Nephron (organoid): ENCODE results near the gene PTPRG.

Source experiments
- H3K27ac Mint-ChIP-seq, 3 experiments: 2 replicates each; pipeline ENCODE4 v1.8.0; 2020; ENCODE audit warnings: mixed read lengths in 3 of 3, mild to moderate bottlenecking in 2 of 3, moderate library complexity in 1 of 3
- H3K27me3 Mint-ChIP-seq: 2 replicates; pipeline ENCODE4 v1.8.0; 2021; ENCODE audit warnings: low read depth, mild to moderate bottlenecking, moderate library complexity, mixed read lengths
- H3K36me3 Mint-ChIP-seq: 2 replicates; pipeline ENCODE4 v1.8.0; 2020; ENCODE audit warnings: low read depth, mixed read lengths
- H3K4me1 Mint-ChIP-seq: 2 replicates; pipeline ENCODE4 v1.8.0; 2020; ENCODE audit warnings: mixed read lengths
- H3K4me3 Mint-ChIP-seq, 3 experiments: 2 replicates each; pipeline ENCODE4 v1.8.0; 2020; ENCODE audit warnings: mild to moderate bottlenecking in 3 of 3, mixed read lengths in 3 of 3, moderate library complexity in 2 of 3
- H3K9me3 Mint-ChIP-seq: 2 replicates; pipeline ENCODE4 v1.8.0; 2020; ENCODE audit warnings: mixed read lengths
- TF ChIP-seq, protein P1 (sequence below), 3 experiments: fragments of 200-600 bp; sonication (generic); IDR thresholded peaks; one replicate each; pipeline ENCODE4 v1.5.0; 2021; ENCODE audit warnings: antibody characterized with exemption in 3 of 3; ENCODE audit not compliant: unreplicated experiment in 3 of 3

The PTPRG gene

DNA sequence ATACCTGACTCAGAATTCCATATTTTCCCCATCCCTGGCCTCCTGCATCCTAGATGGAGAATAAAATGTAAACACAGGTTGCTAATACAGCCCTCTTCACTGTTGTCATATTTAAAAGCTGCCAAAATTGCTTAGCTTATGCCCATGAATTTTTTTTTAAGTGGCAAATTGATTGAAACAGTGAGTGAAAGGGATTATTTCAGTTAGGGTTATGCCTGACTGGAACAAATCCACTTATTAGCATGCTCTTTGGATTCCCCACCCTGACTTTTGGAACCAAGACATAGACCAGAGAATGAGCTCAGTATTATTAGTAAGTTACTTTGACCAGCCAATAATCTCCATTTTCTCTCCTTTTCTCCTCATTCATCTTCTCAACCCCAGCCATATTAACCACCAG is 567.3 kb downstream of the PTPRG start:
- H3K27me3 Mint-ChIP-seq, result no peaks in the 10 kb centered on the region
- no peak overlapping the region for H3K4me3 Mint-ChIP-seq
- H3K27ac Mint-ChIP-seq, result no peak overlapping the region
- TF ChIP-seq, protein P1, sequence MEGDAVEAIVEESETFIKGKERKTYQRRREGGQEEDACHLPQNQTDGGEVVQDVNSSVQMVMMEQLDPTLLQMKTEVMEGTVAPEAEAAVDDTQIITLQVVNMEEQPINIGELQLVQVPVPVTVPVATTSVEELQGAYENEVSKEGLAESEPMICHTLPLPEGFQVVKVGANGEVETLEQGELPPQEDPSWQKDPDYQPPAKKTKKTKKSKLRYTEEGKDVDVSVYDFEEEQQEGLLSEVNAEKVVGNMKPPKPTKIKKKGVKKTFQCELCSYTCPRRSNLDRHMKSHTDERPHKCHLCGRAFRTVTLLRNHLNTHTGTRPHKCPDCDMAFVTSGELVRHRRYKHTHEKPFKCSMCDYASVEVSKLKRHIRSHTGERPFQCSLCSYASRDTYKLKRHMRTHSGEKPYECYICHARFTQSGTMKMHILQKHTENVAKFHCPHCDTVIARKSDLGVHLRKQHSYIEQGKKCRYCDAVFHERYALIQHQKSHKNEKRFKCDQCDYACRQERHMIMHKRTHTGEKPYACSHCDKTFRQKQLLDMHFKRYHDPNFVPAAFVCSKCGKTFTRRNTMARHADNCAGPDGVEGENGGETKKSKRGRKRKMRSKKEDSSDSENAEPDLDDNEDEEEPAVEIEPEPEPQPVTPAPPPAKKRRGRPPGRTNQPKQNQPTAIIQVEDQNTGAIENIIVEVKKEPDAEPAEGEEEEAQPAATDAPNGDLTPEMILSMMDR (IDR thresholded peaks at IDR 0.05; ENCODE audit: unreplicated experiment in 3 of 3), result no peak
- peaks cover 41% of the 10 kb centered on the region for H3K4me1 Mint-ChIP-seq
- peaks cover 12% of the 10 kb centered on the region for H3K36me3 Mint-ChIP-seq
- no peaks in the 10 kb centered on the region for H3K9me3 Mint-ChIP-seq

DNA sequence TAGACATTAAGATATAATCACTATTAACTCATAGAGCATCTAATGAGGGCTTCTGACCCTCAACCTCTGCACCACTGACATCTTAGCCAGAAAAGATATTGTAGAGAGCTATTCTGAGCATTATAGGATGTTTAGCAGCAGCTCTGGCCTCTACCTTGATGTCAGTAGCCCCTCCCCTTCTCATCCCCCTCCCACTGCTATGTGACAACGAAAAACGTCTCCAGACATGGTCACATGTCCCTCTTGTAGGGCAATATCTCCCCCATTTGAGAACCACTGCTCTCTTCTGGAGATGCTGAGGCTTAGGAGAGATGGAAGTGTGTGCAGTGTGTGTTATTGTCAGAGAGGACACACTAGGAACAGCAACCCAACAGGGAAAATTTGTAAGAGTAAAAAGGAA is 569.7 kb downstream of the PTPRG start:
- TF ChIP-seq, protein P1 (IDR thresholded peaks at IDR 0.05; ENCODE audit: unreplicated experiment in 3 of 3), result no peak
- Mint-ChIP-seq H3K27me3 (peaks cover 3% of the 10 kb centered on the region), H3K9me3 (no peaks in the 10 kb centered on the region), H3K27ac (peak overlapping the region in 1 of 3 experiments; percentile 33), H3K4me3 (no peak overlapping the region), H3K4me1 (peaks cover 51% of the 10 kb centered on the region), H3K36me3 (peaks cover 20% of the 10 kb centered on the region)

DNA sequence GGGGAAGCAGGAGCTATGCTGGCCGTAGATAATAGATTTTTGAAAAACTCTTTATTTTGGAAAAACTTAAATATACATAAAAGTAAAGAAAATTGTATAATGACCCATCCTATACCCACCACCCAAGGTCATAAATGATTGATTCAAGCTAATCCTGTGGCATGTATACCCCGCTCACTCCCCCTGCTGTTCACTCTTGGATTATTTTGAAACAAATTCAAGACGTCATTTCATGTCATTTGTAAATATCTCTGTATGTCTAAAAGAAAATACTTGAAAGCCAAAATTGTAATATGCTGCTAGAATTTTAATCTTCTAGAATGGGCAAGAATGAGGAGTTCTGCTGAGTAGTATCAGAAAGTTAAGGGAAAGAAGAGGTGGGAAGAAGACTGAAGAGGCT is 570.2 kb downstream of the PTPRG start:
- peaks cover 3% of the 10 kb centered on the region for H3K27me3 Mint-ChIP-seq
- no peaks in the 10 kb centered on the region for H3K9me3 Mint-ChIP-seq
- H3K4me3 Mint-ChIP-seq, result no peak overlapping the region
- peaks cover 25% of the 10 kb centered on the region for H3K36me3 Mint-ChIP-seq
- peaks cover 50% of the 10 kb centered on the region for H3K4me1 Mint-ChIP-seq
- peak overlapping the region in 2 of 3 experiments; percentile 12 to 24 for H3K27ac Mint-ChIP-seq
- TF ChIP-seq, protein P1 (IDR thresholded peaks at IDR 0.05; ENCODE audit: unreplicated experiment in 3 of 3), result peak; percentile 36 to 58 (median 54)

DNA sequence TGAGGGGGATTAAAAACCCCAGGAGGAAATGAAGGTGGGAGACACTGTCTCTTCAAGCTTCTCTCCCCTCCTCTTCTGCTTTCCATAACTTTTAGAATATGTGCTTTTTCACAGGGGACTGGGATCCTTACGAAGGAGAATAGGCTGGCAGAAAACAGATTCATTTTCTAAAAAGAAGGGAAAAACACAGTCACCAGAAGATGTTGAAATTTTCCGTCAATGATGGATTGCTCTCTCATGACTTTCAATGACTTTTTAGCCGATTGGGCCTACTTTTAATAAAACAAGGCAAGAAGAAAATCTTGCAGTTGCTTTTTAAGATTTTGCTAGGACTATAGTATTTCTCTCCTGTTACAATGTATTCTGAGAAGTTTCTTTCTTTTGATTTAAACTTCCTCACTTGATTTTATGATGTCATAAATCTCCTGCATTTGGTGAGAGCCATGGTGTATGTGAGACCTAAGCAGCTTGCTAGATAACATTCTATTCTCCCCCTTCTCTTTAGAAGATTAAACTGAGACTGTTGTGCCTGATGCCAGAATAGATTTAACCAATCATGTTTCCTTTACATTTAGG is 570.7 kb downstream of the PTPRG start:
- Mint-ChIP-seq H3K4me3 (no peak overlapping the region), H3K36me3 (peaks cover 30% of the 10 kb centered on the region)

DNA sequence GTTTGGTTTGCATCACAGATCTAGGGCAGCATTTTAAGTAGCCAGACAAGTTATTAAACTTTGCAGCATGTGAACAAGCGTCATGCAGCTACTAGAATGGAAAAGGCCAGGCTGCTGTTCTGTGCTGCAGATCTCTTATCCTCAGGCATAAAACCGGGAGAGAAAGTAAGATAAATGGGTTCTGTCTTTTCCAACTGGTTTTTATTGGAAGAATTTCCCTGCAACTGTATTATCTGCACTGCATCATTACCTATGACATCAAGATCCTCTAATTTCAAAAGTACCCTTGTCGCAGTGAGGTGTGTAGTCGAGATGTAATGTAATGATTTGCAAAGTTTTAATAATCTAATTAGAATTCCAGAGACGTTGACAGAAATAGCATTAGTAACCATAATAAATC is 571.6 kb downstream of the PTPRG start:
- TF ChIP-seq, protein P1 (IDR thresholded peaks at IDR 0.05; ENCODE audit: unreplicated experiment in 3 of 3), result no peak

More for the DNA sequence above, 570.7 kb downstream of the PTPRG start:
- peak overlapping the region in 2 of 3 experiments; percentile 12 to 24 for H3K27ac Mint-ChIP-seq
- TF ChIP-seq, protein P1 (IDR thresholded peaks at IDR 0.05; ENCODE audit: unreplicated experiment in 3 of 3), result no peak
- H3K27me3 Mint-ChIP-seq, result peaks cover 3% of the 10 kb centered on the region
- no peaks in the 10 kb centered on the region for H3K9me3 Mint-ChIP-seq
- H3K4me1 Mint-ChIP-seq, result peaks cover 47% of the 10 kb centered on the region

DNA sequence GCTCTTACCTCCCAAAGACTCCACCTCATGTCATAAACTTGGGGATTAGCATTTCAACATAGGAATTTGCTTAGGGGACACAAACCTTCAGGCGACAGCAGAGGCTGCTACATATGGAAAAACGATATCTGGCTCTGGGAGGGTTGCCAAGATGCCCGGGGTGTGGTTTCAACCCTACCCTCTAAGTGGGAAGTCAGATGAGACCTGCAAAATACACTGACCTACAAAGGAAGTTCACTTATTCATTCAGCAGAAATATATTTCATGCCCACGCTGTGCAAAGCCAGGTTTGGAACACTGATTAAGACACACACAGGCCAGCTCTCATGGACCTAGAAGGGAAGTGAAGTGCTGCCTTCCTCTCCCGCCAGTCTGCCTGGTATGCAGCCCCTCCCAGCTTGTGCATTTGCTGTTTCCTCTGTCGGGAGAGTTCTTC is 572.7 kb downstream of the PTPRG start:
- Mint-ChIP-seq H3K9me3 (no peaks in the 10 kb centered on the region), H3K4me3 (no peak overlapping the region), H3K36me3 (peaks cover 41% of the 10 kb centered on the region), H3K27ac (peak overlapping the region in 1 of 3 experiments; percentile 22), H3K27me3 (peaks cover 3% of the 10 kb centered on the region), H3K4me1 (peaks cover 34% of the 10 kb centered on the region)
- TF ChIP-seq, protein P1 (IDR thresholded peaks at IDR 0.05; ENCODE audit: unreplicated experiment in 3 of 3), result no peak

More for the DNA sequence above, 571.6 kb downstream of the PTPRG start:
- no peak overlapping the region for H3K27ac Mint-ChIP-seq
- H3K4me1 Mint-ChIP-seq, result peaks cover 38% of the 10 kb centered on the region
- peaks cover 3% of the 10 kb centered on the region for H3K27me3 Mint-ChIP-seq
- no peak overlapping the region for H3K4me3 Mint-ChIP-seq
- peaks cover 37% of the 10 kb centered on the region for H3K36me3 Mint-ChIP-seq
- no peaks in the 10 kb centered on the region for H3K9me3 Mint-ChIP-seq
